Inferior parietal cortex (tissue), 1 donor: ENCODE data around the gene SIAH1.
A peak's percentile ranks its signal among the peaks of the same experiment; 100 is the strongest.
"Not testable (repeated sequence)": the region's sequence is repeated elsewhere in the genome, so short reads cannot be mapped to it uniquely, and the experiment has no call there.

ENCODE experiments used
- DNase-seq: peaks from one replicate; pipeline ENCODE4 v3.0.0-alpha.2; 2016; ENCODE audit errors: extremely low spot score

The SIAH1 gene

GRCh38 chr16:48332978-48333377 is 52.2 kb downstream of the SIAH1 start:
- DNase-seq = no peak

- peak; percentile 51 for DNase-seq
Observed at GRCh38 chr16:48330841-48331192, 54.4 kb downstream of the SIAH1 start.

- DNase-seq = no peak
Observed at GRCh38 chr16:48330189-48330840, 54.9 kb downstream of the SIAH1 start.

- DNase-seq = no peak
Observed at GRCh38 chr16:48329138-48329537, 56.1 kb downstream of the SIAH1 start.

GRCh38 chr16:48326915-48327314 is 58.3 kb downstream of the SIAH1 start:
- DNase-seq = no peak

DNA sequence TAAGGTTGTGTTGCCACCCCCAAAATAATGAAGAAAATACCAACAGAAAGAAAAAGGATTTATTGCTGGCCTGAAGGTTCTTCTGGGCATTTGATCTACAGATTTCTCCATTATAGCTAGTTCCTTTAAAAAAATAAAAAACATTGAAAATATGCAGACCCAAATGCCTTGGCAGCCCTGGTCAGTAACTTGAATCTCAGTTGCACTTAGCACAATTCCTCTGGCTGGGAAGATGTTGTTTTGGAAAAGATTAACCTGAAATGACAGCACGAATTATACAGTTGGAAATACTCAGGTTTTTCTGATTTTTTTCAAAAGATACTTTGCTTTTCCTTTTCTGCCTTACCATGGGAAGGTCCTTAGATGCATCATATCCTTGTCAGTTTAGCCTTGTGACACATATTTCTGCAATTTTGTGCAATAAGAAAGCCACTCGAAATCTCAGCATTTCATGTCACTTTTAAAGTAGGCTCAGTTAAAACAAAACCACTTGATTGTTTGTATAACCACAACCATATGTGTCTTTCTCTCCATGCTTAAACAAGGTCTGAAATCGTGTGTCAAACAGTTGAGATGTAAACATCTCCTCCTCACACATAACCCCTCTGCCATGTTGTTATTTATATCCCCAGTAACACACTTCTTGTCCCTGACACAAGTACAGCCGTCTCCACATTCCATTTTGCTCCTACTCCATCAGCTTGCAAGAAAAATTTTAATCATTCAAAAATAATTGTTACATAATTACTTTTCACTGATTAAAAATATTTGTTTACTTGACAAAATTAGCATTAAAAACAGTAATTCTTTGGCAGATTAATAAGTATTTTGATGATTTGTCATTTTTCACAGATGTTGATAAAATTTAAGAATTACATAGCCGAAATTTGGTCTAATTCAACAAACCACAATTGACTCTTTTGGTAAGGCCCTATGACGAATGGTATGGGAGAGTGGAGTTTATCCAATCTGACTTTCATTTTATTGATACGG is 61.1 kb downstream of the SIAH1 start:
- no peak for DNase-seq

GRCh38 chr16:48321317-48322036 is 63.7 kb downstream of the SIAH1 start:
- DNase-seq = no peak

- DNase-seq = peak; percentile 46
Observed at GRCh38 chr16:48318630-48319029, 66.6 kb downstream of the SIAH1 start.

GRCh38 chr16:48317614-48318315 is 67.4 kb downstream of the SIAH1 start:
- DNase-seq = no peak

DNA sequence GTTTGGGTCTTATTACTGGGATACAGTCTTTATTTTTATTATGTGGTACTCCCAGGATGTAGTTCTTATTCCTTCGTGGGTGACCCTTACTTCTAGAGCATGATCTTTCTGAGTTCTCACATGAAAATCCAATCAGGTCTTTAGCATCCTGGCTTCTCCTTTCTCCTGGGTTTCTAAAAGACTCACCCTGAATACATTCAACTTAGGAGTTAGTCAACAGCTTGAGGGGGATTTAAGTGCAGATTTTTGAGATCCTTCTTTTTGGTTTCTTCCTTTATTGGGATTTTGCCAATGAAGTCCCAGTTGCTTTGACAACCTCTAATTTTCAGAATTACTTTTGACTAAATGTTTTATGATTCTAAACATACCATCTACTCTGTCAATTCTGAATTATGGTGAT is 68.2 kb downstream of the SIAH1 start:
- DNase-seq = no peak

DNA sequence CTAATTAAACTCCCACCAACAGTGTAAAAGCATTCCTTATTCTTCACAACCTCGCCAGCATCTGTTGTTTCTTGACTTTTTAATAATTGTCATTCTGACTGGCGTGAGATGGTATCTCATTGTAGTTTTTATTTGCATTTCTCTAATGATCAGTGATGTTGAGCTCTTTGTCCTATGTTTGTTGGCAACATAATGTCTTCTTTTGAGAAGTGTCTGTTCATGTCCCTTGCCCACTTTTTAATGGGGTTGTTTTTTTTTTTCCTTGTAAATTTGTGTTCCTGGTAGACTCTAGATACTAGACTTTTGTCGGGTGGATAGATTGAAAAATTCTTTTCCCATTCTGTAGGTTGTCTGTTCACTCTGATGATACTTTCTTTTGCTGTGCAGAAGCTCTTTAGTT is 71.3 kb downstream of the SIAH1 start:
- DNase-seq = not testable (repeated sequence)

DNA sequence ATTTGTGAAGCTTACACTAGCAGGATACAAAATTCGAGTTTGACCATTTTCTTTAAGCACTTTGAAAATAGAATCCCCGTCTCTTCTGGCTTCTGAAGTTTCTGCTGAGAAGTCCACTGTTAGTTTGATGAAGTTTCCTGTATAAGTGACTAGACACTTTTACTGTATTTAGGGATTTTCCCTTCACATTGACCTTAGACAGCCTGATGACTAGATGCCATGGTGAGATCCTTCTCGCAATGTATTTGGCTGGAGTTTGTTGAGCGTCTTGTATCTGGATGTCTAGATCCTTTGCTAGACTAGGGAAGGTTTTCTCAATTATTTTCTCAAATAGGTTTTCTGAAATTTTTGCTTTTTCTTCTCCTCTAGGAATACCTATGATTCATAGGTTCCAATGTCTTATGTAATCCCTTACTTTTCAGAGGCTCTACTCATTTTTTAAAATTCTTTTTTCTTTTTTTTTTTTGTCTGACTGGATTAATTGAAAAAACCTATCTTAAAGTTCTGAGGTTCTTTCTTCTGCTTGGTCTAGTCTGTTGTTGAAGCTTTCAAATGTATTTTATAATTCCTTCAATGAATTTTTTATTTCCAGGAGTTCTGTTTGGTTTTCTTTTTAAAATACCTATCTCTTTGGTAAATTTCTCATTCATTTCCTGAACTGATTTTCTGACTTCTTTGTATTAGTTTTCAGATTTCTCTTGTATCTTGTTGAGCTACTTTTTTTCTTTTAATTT is 74.1 kb downstream of the SIAH1 start:
- DNase-seq = no peak
